CD14-positive monocyte (primary cell): ENCODE data around the gene LARP7. TPM values are rescaled to one million over a fixed set of nuclear protein-coding genes. Genes with fewer than 3 reads are reported as not detected.

ENCODE experiments used
- DNase-seq, 3 donors: peaks; one replicate each; pipeline ENCODE4 v3.0.0-alpha.2; 2011 to 2022
- H2AFZ ChIP-seq: 2 replicates; pipeline ENCODE4 v1.6.0; 2012; ENCODE audit warnings: mild to moderate bottlenecking, low read depth, low read length, inconsistent platforms; ENCODE audit not compliant: insufficient read depth, poor library complexity, severe bottlenecking
- H3K27ac ChIP-seq, 2 donors: 1 replicate in 1 of 2; 2 replicates in 1 of 2; pipeline ENCODE4 v1.5.1; 2012 to 2013; ENCODE audit warnings: low read length in 2 of 2, control low read depth in 1 of 2, inconsistent platforms in 1 of 2, low read depth in 1 of 2, mild to moderate bottlenecking in 1 of 2
- H3K27me3 ChIP-seq, 2 donors: one replicate each; pipeline versions ENCODE4 v1.6.0 to v1.6.1; 2011 to 2013; ENCODE audit warnings: low read length in 2 of 2; ENCODE audit not compliant: control insufficient read depth in 2 of 2, insufficient read depth in 2 of 2
- H3K36me3 ChIP-seq, 2 donors: replicated peaks in 1 of 2; 1 replicate in 1 of 2; 2 replicates in 1 of 2; pipeline versions ENCODE4 v1.5.1 to v1.6.1; 2012 to 2013; ENCODE audit warnings: low read length in 2 of 2, control low read depth in 1 of 2, inconsistent platforms in 1 of 2, mild to moderate bottlenecking in 1 of 2; ENCODE audit not compliant: insufficient read depth in 2 of 2, control insufficient read depth in 1 of 2
- H3K4me1 ChIP-seq, 2 donors: 1 replicate in 1 of 2; 2 replicates in 1 of 2; pipeline versions ENCODE4 v1.5.1 to v1.6.1; 2012 to 2013; ENCODE audit warnings: low read length in 2 of 2, control low read depth in 1 of 2, inconsistent platforms in 1 of 2, mild to moderate bottlenecking in 1 of 2, moderate library complexity in 1 of 2; ENCODE audit not compliant: insufficient read depth in 2 of 2, control insufficient read depth in 1 of 2
- H3K4me2 ChIP-seq: replicated peaks from 2 replicates; pipeline ENCODE3; 2012; ENCODE audit warnings: low read length, moderate library complexity, mild to moderate bottlenecking; ENCODE audit not compliant: poor library complexity, severe bottlenecking; ENCODE audit errors: extremely low read depth
- H3K4me3 ChIP-seq, 3 experiments: fragments of 200-600 bp in 1 of 3; sonication (generic) in 1 of 3; replicated peaks in 1 of 3; 1 replicate in 2 of 3; 2 replicates in 1 of 3; pipeline ENCODE4 v1.5.1; 2011 to 2013; ENCODE audit warnings: low read length in 3 of 3, mild to moderate bottlenecking in 3 of 3, control low read depth in 2 of 3, low read depth in 2 of 3, inconsistent platforms in 1 of 3, moderate library complexity in 1 of 3
- H3K79me2 ChIP-seq: 2 replicates; pipeline ENCODE4 v1.6.0; 2012; ENCODE audit warnings: mild to moderate bottlenecking, control low read depth, inconsistent platforms, low read length, moderate library complexity; ENCODE audit not compliant: insufficient read depth
- H3K9ac ChIP-seq: 2 replicates; pipeline ENCODE4 v1.6.0; 2017; ENCODE audit warnings: low read length, mild to moderate bottlenecking; ENCODE audit not compliant: insufficient read depth, poor library complexity, severe bottlenecking
- H3K9me3 ChIP-seq, 2 donors: replicated peaks in 1 of 2; 1 replicate in 1 of 2; 2 replicates in 1 of 2; pipeline versions ENCODE4 v1.5.1 to v1.6.1; 2012 to 2013; ENCODE audit warnings: low read length in 2 of 2, control low read depth in 1 of 2; ENCODE audit not compliant: control insufficient read depth in 1 of 2, insufficient read depth in 1 of 2
- H4K20me1 ChIP-seq: 2 replicates; pipeline ENCODE4 v1.6.0; 2012; ENCODE audit warnings: mild to moderate bottlenecking, low read length, control low read depth, moderate library complexity; ENCODE audit not compliant: insufficient read depth
- H3K27ac Mint-ChIP-seq, 7 donors: one replicate each; pipeline ENCODE4 v1.8.0; 2020; ENCODE audit warnings: mild to moderate bottlenecking in 7 of 7, mixed read lengths in 7 of 7, moderate library complexity in 6 of 7, inconsistent platforms in 2 of 7
- H3K27me3 Mint-ChIP-seq, 3 donors: one replicate each; pipeline ENCODE4 v1.8.0; 2021 to 2022; ENCODE audit warnings: low read depth in 3 of 3, mild to moderate bottlenecking in 3 of 3, mixed read lengths in 3 of 3, moderate library complexity in 3 of 3, inconsistent platforms in 1 of 3
- H3K36me3 Mint-ChIP-seq, 2 donors: one replicate each; pipeline ENCODE4 v1.8.0; 2020; ENCODE audit warnings: mixed read lengths in 2 of 2, inconsistent platforms in 1 of 2, mild to moderate bottlenecking in 1 of 2
- H3K4me1 Mint-ChIP-seq: one replicate; pipeline ENCODE4 v1.8.0; 2020; ENCODE audit warnings: mild to moderate bottlenecking, mixed read lengths
- H3K4me3 Mint-ChIP-seq, 2 donors: one replicate each; pipeline ENCODE4 v1.8.0; 2020; ENCODE audit warnings: mild to moderate bottlenecking in 2 of 2, mixed read lengths in 2 of 2, moderate library complexity in 1 of 2
- H3K9me3 Mint-ChIP-seq, 7 donors: one replicate each; pipeline ENCODE4 v1.8.0; 2020 to 2022; ENCODE audit warnings: mixed read lengths in 7 of 7, mild to moderate bottlenecking in 6 of 7, moderate library complexity in 6 of 7, inconsistent platforms in 2 of 7
- WGBS: methylation state at CpG from one replicate; pipeline ENCODE4 v1.1.5; 2013; ENCODE audit warnings: missing lambda C conversion rate; ENCODE audit not compliant: insufficient coverage; 5-methylcytosine and 5-hydroxymethylcytosine counted together
- intact Hi-C, 2 donors: fragments of 100-400 bp; cut with micrococcal nuclease; formaldehyde crosslinking; loops; one replicate each; pipeline versions ENCODE4 v1.15.0 to v1.15.1; 2023
- polyA plus RNA-seq, 3 donors: library from polyadenylated mRNA; depleted of rRNA in 1 of 3; unstranded in 2 of 3; stranded (reverse) in 1 of 3; fragments of 300-500 nt in 2 of 3; fragments of >200 nt in 1 of 3; fragmentation: Illumina TruSeq in 2 of 3; gene quantifications; 1 replicate in 2 of 3; 2 replicates in 1 of 3; pipeline ENCODE4 v1.2.3, GENCODE V29; 2012 to 2021
- TF ChIP-seq, protein P1 (sequence below): fragments of 200-600 bp; IDR thresholded peaks from one replicate; pipeline ENCODE4 v1.8.0; 2022; ENCODE audit warnings: antibody characterized with exemption, mild to moderate bottlenecking

The LARP7 gene
- polyA plus RNA-seq, 3 donors = 12.5 to 20.7 (median 14.1) TPM

DNA sequence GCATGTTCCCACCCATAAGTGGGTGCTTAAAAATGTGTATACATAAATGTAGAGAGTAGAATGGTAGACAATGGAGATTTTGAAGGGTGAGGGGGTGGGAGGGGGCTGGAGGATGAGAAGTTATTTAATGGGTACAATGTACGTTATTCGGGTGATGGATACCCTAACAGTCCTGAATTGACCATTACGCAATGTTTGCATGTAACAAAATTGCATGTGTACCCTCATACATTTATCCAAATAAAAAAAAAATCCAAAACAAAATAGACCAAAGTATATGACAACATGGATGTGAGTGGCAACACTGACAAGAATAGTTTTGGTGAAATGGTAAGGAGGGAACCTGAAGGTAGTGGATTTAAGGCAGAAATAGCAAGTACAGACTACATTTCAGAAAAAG is 63.7 kb downstream of the LARP7 start:
- Histone ChIP-seq H3K4me2 (no peak overlapping the region), H2AFZ (no peak overlapping the region), H3K79me2 (no peaks in the 10 kb centered on the region), H3K4me3 (no peak overlapping the region), H3K9me3 (peaks cover 5 to 12% of the 10 kb centered on the region in 2 donors), H3K27ac (no peak overlapping the region), H3K27me3 (peaks cover 24 to 33% of the 10 kb centered on the region in 2 donors), H3K36me3 (no peaks in the 10 kb centered on the region), H3K4me1 (no peaks in the 10 kb centered on the region), H4K20me1 (no peaks in the 10 kb centered on the region), H3K9ac (no peak overlapping the region)
- DNase-seq = no peak
- no peak overlapping the region for H3K27ac Mint-ChIP-seq
- WGBS = no CpG with 5 or more reads among the region's 3 CpGs
- H3K36me3 Mint-ChIP-seq = peaks cover 3 to 6% of the 10 kb centered on the region in 2 donors
- H3K9me3 Mint-ChIP-seq = peaks cover 0 to 12% (median 5%) of the 10 kb centered on the region in 7 donors
- intact Hi-C loops = no loop called here
- H3K4me3 Mint-ChIP-seq = no peak overlapping the region
- peaks cover 9% of the 10 kb centered on the region for H3K4me1 Mint-ChIP-seq
- TF ChIP-seq, protein P1, sequence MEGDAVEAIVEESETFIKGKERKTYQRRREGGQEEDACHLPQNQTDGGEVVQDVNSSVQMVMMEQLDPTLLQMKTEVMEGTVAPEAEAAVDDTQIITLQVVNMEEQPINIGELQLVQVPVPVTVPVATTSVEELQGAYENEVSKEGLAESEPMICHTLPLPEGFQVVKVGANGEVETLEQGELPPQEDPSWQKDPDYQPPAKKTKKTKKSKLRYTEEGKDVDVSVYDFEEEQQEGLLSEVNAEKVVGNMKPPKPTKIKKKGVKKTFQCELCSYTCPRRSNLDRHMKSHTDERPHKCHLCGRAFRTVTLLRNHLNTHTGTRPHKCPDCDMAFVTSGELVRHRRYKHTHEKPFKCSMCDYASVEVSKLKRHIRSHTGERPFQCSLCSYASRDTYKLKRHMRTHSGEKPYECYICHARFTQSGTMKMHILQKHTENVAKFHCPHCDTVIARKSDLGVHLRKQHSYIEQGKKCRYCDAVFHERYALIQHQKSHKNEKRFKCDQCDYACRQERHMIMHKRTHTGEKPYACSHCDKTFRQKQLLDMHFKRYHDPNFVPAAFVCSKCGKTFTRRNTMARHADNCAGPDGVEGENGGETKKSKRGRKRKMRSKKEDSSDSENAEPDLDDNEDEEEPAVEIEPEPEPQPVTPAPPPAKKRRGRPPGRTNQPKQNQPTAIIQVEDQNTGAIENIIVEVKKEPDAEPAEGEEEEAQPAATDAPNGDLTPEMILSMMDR = no peak
- H3K27me3 Mint-ChIP-seq = peaks cover 26 to 49% (median 45%) of the 10 kb centered on the region in 3 donors

DNA sequence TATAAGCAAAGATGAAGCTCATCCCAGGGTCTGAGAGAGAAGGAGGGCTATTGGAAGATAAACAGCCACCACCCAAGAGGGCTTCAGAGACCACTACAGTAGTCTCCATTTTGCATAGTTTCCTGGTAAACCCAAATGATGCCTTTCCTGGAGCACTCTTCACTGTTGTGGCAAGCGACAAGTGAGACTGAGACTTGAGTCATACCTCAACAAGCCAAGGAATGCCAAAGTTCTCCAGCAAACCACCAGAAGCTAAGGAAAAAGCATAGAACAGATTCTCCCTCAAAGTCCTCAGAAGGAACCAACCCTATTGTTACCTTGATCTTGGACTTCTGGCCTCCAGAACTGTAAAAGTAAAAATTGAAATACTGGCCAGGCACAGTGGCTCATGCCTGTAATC is 65.9 kb downstream of the LARP7 start:
- Histone ChIP-seq H4K20me1 (no peaks in the 10 kb centered on the region), H3K4me1 (peaks cover 0 to 4% of the 10 kb centered on the region in 2 donors), H3K36me3 (no peaks in the 10 kb centered on the region), H3K4me3 (no peak overlapping the region), H3K79me2 (no peaks in the 10 kb centered on the region), H3K4me2 (no peak overlapping the region), H3K9me3 (peaks cover 5 to 25% of the 10 kb centered on the region in 2 donors), H2AFZ (no peak overlapping the region), H3K9ac (no peak overlapping the region), H3K27me3 (peaks cover 42 to 53% of the 10 kb centered on the region in 2 donors), H3K27ac (no peak overlapping the region)
- Mint-ChIP-seq H3K36me3 (peaks cover 3 to 10% of the 10 kb centered on the region in 2 donors), H3K9me3 (peaks cover 0 to 17% (median 10%) of the 10 kb centered on the region in 7 donors), H3K27me3 (peaks cover 40 to 61% (median 60%) of the 10 kb centered on the region in 3 donors), H3K27ac (no peak overlapping the region), H3K4me3 (peak overlapping the region in 1 of 2 donors; percentile 33), H3K4me1 (peaks cover 14% of the 10 kb centered on the region)
- TF ChIP-seq, protein P1 = no peak
- intact Hi-C loops = no loop called here
- WGBS = no CpG with 5 or more reads among the region's 1 CpG
- no peak for DNase-seq
